Activated CD8-positive, alpha-beta memory T cell treated with anti-CD3 and anti-CD28 coated beads for 1 hour (primary cell): Measurements from ENCODE around the gene UBE2I.

Experiments used
- DNase-seq, 2 donors: peaks; one replicate each; pipeline ENCODE4 v3.0.0-alpha.2; 2020; ENCODE audit warnings: low read depth in 1 of 2; ENCODE audit errors: extremely low read depth in 1 of 2

The UBE2I gene

GRCh38 chr16:1277151-1277598 lies 32.3 kb upstream of the UBE2I start:
- DNase-seq = no peak

- DNase-seq = no peak
These were observed 31.7 kb upstream of the UBE2I start for GRCh38 chr16:1277617-1278282.

- no peak for DNase-seq
These were observed 31.0 kb upstream of the UBE2I start for GRCh38 chr16:1278477-1278876.

GRCh38 chr16:1279081-1279944 lies 30.1 kb upstream of the UBE2I start:
- DNase-seq = no peak

GRCh38 chr16:1279945-1280589 lies 29.4 kb upstream of the UBE2I start:
- DNase-seq = no peak

- no peak for DNase-seq
These were observed 28.7 kb upstream of the UBE2I start for GRCh38 chr16:1280783-1281182.

GRCh38 chr16:1281517-1281916 lies 27.9 kb upstream of the UBE2I start:
- no peak for DNase-seq

GRCh38 chr16:1282324-1282973 lies 27.0 kb upstream of the UBE2I start:
- DNase-seq = no peak

- no peak for DNase-seq
These were observed 26.1 kb upstream of the UBE2I start for GRCh38 chr16:1283296-1283695.

GRCh38 chr16:1283996-1284616 lies 25.3 kb upstream of the UBE2I start:
- no peak for DNase-seq

- no peak for DNase-seq
These were observed 23.5 kb upstream of the UBE2I start for GRCh38 chr16:1285669-1286512.

- no peak for DNase-seq
These were observed 22.8 kb upstream of the UBE2I start for GRCh38 chr16:1286513-1287094.

GRCh38 chr16:1287982-1288670 lies 21.3 kb upstream of the UBE2I start:
- DNase-seq = no peak

GRCh38 chr16:1288813-1289476 lies 20.5 kb upstream of the UBE2I start:
- no peak for DNase-seq

- no peak for DNase-seq
These were observed 20.0 kb upstream of the UBE2I start for GRCh38 chr16:1289477-1289866.

- no peak for DNase-seq
These were observed 19.4 kb upstream of the UBE2I start for GRCh38 chr16:1290063-1290501.

GRCh38 chr16:1290860-1291575 lies 18.4 kb upstream of the UBE2I start:
- no peak for DNase-seq

- DNase-seq = no peak
These were observed 17.9 kb upstream of the UBE2I start for GRCh38 chr16:1291576-1291974.
